Nucleus accumbens (tissue), 56 donors: Measurements from ENCODE around the gene C1GALT1C1.

ENCODE experiments used
- DNase-seq, 56 donors: peaks; one replicate each; lab custom pipeline; 2025; lab: John Stamatoyannopoulos, UW

The C1GALT1C1 gene

DNA sequence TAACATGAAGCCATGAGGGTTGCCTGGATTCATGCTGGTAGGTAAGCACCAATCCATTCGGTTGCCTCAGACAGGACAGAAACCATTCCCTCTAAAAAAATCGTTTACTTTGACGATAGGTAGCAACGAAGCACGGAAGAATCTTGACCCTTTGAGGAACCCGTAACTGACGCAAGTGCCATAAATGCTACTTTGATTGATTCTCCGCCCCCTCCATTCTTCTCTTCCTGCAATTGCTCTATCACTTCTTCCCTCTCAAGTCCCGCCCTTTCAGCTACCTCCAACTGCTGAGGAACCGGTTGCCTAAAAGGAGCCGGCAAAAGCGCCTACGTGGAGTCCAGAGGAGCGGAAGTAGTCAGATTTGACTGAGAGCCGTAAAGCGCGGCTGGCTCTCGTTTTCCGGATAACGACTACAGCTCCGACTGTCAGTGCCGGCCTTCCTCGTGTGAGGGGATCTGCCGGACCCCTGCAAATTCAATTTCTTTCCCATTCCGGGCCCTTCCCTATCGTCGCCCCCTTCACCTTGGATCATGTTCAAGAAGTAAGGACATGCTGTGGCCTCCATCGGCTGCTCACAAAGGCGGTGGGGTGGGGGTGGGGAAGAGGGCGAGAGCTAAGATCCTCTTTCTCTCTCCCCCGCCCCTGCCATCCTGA, 26.0 kb downstream of the C1GALT1C1 start, which contains the start of gene MCTS1:
TSS of gene MCTS1 (plus strand) at position 395 of the 654 bp plus-strand sequence. CDS start at position 531, 136 bp downstream.
- DNase-seq = peak; percentile 11 to 86 (median 54)

- DNase-seq = no peak
These were observed 44.2 kb downstream of the C1GALT1C1 start for GRCh38 chrX:120585702-120586101.
